HG03442 (cell line): ENCODE measurements around the gene SYCE3.

Source experiments
- ATAC-seq: cut with Tn5 transposase; IDR thresholded peaks from one replicate; pipeline ENCODE4 v1.9.1; 2021; ENCODE audit warnings: mild to moderate bottlenecking, moderate library complexity; ENCODE audit not compliant: unreplicated experiment

The SYCE3 gene

GRCh38 chr22:50576806-50577696 lies 14.3 kb upstream of the SYCE3 start:
- ATAC-seq = no peak

- no peak for ATAC-seq
Measured at GRCh38 chr22:50576070-50576469, 13.4 kb upstream of the SYCE3 start.

DNA sequence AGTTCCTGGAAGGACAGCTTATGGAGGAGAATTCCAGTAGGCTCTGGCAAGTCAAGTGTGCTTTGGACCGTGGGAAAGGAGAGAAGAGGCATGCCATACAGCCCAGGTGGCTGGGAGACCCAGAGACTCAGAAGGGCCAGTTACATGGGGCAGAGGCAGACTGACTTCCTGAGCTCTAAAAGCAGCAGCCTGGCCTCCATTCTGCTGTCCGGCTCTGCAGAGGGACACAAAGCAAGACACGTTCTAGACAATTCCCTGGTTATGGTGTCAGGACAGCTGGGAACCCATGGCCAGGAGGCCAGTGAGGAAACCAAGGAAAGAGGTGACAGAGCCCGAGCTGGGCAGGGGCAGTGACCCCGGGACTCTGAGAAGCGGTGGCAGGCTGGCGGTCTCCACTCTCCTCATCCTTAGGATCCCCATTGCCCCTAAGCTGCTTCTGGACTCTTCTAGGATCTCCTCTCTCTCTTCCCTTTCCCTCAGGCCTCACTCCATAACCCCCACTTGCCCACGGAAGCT lies 12.8 kb upstream of the SYCE3 start:
- no peak for ATAC-seq

DNA sequence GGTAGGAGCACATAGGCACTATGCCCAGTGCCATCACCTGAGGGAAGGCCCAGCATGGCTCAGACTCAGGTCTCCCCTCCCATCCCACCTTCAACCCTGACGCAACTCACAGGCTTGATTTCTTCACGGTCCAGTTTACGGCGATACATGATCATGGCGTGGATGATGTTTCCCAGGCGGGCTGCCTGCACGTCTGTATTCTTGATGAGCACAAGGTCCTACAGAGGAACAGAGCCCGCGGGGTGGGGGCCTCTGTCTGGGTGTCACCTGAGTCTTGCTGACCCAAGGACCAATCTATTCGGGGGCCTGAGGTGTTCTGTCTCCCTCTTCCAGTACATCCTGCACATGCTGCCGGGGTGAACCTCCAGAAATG lies 11.7 kb upstream of the SYCE3 start:
- ATAC-seq = no peak

DNA sequence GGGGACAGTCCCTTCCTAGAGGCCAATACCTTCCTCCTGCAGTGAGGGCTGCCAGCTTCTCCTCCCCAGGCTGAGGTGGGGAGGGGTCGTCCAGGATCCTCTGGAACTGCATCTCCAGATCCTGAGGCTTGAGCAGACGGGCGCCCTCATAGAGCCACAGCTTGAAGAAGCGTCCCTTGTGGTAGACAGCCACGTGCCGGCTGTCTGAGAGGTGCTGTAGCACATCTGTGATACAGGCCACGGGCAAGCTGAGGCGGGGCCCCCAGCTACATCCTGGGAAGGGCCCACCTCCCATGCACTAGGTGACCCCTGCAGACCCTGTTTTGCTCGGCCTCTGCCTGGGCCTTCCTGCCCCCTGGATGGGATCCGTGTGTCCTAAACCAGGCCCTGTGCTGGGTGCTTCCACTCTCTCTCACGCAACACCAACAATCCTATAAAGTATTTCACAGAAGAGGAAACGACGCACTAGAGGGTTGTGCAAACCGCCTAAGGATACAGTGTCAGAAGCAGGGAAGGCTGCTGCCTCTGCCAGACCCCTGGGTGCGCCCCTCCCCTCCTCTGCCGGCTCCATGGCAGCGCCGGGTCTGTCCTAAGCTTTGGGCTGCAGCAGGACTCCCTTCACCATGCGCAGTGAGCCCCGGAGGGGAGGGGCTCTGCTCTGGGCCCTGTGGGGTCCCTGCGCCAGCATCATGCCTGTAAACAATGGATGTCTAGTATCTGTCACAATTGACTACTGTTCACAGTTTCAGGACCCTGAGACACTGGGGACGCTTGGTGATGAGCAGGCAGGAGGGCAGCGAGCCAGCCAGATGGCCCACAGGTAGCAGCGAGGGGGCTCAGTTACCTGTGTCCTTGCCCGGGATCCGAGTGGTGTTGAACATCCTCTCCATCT lies 11.0 kb upstream of the SYCE3 start:
- no peak for ATAC-seq

- ATAC-seq = no peak
Measured at GRCh38 chr22:50572965-50573364, 10.2 kb upstream of the SYCE3 start.

DNA sequence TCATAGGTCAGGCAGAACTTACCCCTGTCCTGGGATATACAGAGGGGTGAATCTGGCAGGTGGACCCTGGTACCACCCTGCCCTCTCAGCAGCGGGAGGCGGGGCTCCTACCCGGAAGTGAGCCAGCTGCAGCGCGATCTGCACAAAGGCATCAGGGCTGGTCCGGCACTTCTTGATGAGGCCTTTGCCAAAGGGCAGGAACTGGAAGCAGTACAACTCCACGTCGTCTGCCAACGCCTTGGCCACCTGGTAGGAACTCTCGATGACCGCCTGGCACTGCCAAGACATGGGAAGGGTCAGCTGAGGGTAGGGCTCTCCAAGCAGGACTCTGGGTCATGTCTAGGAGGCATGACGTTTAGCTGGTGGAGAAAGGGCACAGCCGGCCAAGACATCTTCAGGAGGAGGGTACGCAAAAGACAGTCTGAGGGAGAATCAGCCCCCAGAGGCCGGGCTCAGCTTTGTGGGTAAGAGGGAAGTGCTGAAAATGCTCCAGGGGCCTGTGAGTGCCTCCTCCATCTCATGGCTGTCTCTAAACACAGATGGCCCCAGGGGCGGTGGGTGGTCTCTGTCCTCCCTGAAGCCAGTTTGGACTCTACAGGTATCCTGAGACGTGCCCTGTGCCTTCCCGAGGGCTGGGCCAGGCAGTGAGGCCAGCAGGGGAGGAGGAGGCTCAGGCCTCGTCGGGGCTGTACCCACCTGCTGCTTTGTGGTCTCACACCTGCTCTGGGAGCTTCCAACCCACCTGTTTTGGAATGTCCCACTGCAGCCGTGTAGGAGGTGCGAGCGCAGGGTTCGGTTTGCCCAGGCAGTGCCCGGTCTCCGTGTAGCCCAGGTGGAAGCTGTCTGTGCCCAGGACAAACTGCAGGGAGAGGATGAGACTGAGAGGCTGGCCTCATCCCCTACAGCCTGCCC lies 8.8 kb upstream of the SYCE3 start:
- no peak for ATAC-seq

DNA sequence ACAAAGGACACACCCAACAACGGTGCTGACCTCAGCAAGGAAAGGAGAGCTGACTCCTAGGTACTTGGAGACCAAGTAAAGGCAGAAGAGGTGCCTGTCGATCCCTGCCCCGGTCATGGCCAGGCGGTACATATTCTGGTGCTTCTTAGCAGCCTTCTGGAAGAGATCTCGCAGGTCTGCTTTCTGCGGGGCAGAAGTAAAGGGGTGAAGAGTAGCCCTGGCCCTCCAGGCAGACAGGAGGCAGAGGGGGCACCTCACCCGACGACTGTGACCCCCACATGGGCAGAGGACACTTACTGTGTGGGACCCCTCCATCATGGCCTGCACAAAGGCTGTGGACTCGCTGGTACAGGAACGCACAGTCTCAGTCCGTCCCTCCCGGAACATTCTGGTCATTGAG lies 8.1 kb upstream of the SYCE3 start:
- ATAC-seq = no peak

DNA sequence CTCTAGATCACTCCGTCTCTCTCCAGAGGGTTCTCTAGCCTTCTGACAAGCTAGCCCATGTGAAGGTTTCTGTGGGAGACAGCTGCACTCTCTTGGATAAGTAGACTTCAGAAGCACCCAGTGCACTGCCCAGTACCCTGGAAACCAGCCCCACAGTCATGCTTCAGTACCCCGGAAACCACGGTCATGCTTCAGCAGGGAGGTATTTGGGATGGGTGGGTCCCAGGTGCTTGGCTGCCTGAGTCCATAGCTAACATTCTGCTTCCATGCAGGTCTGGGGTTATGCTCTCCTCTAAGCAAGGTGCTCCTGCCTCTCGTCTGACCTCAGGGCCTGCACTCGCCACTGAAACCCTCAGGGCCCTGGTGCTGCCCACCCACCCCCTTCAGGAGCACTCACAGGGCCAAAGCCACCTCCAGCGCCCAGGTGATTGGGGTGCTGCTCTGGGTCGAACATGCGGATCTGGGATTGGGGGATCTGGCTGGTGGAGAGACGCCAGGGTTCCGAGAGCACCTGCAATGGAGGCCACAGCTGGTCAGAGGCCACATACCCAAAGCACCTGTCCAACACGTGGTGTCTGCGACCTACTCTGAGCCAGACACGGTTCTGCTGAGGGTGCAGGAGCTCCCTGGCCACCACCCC lies 7.3 kb upstream of the SYCE3 start:
- no peak for ATAC-seq

DNA sequence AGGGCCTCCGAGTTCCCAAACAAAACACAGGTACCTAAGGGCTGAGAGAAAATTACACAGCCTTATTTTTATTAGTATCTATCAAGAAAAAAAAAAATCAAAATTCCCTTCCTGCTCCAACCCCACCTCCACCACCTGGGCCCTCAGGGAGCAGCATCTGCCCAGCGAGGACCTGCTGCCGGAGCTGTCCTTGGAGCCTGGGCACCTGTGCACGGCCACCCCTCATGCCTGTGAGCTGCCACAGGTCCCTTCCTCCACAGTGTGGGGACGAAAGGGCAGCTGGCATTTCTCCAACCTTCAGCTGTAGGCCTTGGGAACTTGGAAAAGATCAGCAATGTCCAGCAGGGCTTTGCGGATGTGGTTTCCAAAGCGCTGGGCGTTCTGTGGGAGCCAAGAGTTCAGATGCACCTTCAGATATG lies 6.3 kb upstream of the SYCE3 start:
- ATAC-seq = no peak

DNA sequence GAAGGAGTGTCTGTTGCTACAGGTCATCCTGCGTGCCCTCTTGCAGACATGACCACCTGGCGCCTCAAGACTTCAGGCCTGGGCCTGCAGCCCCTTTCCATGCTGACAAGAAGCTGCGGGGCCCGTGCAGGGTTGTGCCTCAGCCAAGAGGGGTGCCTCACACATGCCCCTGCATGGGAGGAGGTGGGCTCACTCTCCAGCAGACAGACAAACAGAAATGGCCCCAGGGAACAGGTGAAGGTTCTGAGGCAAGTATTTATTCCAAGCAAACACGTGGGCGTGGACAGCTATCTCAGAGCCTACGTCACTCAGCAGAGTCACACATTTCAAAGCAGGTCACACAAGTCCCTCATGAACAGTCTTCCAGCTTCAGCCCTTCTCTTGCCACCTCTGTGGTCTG lies 5.9 kb upstream of the SYCE3 start:
- no peak for ATAC-seq

DNA sequence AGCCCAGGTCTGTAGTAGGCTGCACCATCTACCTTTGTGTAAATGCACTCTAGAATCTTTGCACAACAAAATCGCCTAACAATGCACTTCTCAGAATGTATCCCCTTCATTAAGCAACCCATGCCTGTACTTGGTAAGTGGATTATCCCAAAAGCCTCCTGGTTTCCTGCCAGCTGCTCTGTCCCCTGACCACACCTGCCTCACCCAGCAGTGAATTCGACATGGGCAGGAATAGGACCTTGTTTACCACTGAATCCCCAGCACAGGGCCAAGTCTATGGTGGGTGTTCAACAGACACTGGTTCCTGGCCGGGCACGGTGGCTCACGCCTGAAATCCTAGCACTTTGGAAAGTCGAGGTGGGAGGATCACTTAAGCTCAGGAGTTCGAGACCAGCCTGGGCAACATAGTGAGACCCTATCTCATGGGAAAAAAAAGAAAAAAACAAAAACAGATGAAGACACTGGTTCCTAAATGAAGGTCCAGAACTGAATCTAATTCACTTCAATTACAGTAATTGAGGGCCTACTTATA lies 5.1 kb upstream of the SYCE3 start:
- ATAC-seq = no peak

- no peak for ATAC-seq
Measured at GRCh38 chr22:50564289-50564688, 1.6 kb upstream of the SYCE3 start.

DNA sequence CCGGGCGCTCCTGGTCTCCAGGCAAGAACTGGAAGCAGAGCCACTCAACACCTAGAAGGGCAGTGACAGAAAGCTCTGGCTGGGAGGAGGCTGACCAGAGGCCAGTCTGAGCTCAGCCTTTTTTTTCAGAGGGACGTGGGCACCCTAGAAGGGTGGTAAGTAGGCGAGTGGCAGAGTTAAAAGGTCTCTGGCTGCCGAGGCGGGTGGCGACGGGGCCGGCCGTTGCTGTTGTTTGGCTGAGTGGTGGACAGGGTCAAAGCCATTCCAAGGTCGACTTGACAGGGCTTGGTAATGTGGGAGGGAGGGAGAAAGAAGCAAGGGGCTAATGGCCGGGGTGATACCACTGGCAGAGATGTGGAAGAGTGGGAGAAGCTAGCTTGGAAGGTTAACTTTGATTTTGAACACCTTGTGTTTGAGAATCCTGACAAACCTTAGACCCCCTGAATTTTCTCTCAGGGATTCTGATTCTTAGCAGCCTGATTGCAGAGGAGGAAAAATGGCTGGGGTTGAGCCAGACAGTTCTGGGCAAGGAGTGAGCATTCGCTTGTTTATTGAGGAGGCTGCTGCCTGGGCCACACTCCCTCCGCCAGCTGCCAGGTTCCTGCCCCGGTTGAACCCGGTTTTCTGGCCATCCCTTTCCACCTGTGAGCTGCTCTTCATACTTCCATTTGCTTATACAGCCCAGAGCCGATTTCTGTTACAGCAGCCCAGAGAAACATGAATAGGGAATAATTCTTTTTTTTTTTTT lies 868 bp upstream of the SYCE3 start:
- ATAC-seq = no peak

GRCh38 chr22:50561401-50562358 lies 1.0 kb downstream of the SYCE3 start:
- ATAC-seq = no peak

GRCh38 chr22:50560034-50560433 lies 2.7 kb downstream of the SYCE3 start:
- no peak for ATAC-seq

DNA sequence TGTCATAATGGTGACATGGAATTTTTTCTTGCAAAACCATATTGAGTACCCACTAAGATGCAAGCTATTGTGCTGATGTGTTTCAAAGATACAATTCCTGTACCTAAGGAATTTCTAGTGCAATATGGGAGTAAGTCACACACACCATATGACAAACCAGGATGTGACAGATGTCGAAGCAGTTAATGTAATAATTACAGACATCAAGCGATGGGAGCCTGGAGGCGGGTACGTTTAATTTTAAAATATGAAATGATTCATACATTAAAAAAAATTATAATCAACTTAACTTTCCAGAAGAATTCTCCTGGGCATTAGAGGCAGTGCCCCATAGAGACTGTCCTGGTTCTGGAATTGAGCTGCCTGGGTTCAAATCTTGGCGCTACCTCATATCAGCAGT lies 6.0 kb downstream of the SYCE3 start:
- ATAC-seq = no peak

DNA sequence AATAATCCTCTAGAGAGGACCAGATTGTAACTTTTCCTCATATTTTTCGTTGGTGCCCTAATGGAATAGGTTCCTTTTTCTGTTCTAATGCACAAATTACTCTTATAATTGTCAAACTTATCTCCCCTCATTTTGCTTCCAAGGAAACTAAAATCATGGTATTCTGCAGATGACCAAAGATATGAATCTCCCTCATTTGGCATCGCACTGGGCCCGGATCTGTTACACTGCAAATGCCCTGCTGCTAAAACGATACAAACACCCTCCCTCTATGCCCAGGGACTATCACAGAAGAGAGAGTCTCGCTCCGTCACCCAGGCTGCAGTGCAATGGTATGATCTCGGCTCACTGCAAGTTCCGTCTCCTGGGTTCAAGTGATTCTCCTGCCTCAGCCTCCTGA lies 9.4 kb downstream of the SYCE3 start:
- ATAC-seq = no peak
